Measurements from ENCODE around the gene FRMD8.

FRMD8 gene
- 53.2 to 111 (median 76.2) reads per million in 3 experiments for total RNA-seq

GRCh38 chr11:65386307-65387140, at the start of gene FRMD8:
FRMD8 (plus strand) TSS chr11:65386637; CDS start chr11:65387037, 400 bp downstream.
- DNase-seq, result peak; percentile 88

- no peak for DNase-seq
These were observed 47.8 kb upstream of the FRMD8 start for GRCh38 chr11:65338676-65339075.

DNA sequence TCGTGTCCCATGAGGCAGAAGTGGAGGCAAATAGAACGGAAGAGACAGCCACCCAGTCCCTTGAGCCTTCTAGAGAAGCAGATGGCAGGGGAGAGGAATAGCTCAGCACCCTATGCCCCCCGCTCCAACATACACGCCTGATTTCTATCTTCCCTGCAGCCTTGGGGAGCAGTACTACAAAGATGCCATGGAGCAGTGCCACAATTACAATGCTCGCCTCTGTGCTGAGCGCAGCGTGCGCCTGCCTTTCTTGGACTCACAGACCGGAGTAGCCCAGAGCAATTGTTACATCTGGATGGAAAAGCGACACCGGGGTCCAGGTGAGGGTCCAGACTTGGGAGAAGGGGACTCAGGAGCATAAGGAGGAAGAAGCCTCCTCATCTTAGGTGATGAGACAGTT, 46.2 kb upstream of the FRMD8 start:
- no peak for DNase-seq

DNA sequence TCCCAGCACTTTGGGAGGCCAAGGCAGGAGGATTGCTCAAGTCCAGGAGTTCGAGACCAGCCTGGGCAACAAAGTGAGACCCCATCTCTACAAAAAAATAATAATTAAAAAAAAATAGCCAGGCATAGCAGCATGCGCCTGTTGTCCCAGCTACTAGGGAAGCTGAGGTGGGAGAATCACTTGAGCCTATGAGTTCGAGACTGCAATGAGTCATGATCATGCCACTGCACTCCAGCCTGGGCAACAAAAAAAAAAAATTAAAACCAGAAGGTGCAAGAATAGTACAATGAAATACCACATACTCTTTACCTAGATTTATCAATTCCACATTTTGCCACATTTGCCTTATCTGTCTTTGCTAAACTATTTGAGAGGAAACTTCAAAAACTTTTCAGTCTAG, 44.6 kb upstream of the FRMD8 start:
- DNase-seq, result no peak

DNA sequence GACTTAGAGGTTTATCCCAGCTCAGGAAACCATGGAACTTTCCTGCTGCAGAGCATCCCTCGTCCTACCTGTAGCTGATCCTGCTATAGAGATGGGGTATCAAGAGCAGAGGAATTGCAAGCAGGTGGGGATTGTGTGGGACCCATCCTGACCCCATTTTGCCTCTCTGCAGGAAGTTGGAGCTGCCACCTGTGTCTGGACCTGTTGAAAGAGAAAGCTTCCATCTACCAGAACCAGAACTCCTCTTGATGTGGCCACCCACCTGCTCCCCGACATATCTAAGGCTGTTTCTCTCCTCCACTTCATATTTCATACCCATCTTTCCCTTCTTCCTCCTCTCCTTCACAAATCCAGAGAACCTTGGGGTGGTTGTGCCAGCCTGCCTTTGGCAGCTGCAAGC, 34.9 kb upstream of the FRMD8 start:
- DNase-seq, result no peak

- DNase-seq, result no peak
These were observed 33.7 kb upstream of the FRMD8 start for GRCh38 chr11:65352783-65353182.

DNA sequence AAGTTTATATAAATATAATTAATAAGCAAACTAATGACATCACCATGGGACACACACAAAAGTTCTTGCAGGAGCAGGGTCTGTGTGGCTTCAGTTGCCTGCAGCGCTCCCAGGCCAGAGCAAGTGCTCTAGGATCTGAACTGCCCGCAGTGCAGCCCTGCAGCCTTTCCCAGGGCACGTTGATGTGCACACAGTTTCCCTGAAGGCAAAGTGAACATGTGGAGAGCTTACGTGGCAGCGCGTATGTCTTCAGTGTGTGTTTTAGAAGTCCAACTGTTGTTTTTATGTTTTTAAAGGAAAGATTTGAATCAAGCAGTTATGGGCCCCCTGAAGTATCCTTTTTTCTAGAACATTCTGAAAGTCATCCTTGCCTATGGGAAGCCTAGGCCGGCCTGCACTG, 33.1 kb upstream of the FRMD8 start:
- no peak for DNase-seq

- DNase-seq, result no peak
These were observed 32.6 kb upstream of the FRMD8 start for GRCh38 chr11:65353900-65354264.

GRCh38 chr11:65354265-65355012, 32.0 kb upstream of the FRMD8 start, which contains the start of gene TIGD3:
TIGD3 (plus strand) TSS chr11:65354751; CDS start chr11:65355809, 1,058 bp downstream.
- DNase-seq, result peak; percentile 92

- DNase-seq, result peak; percentile 44
These were observed 31.2 kb upstream of the FRMD8 start for GRCh38 chr11:65355013-65355775.

- DNase-seq, result no peak
These were observed 30.6 kb upstream of the FRMD8 start for GRCh38 chr11:65355776-65356393.

DNA sequence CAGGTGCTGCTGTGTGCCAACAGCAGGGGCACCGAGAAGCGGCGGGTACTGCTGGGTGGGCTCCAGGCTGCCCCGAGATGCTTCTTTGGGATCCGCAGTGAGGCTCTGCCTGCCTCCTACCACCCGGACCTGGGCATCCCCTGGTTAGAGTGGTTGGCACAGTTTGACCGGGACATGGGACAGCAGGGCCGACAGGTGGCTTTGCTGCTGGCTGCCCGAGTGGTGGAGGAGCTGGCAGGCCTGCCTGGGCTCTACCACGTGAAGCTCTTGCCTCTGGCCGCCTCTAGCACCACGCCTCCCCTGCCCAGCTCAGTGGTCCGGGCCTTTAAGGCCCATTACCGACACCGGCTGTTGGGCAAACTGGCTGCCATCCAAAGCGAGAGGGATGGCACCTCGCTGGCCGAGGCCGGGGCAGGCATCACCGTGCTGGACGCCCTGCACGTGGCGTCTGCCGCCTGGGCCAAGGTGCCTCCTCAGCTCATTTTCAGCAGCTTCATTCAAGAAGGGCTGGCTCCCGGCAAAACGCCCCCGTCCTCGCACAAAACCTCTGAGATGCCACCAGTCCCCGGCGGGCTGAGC, 30.0 kb upstream of the FRMD8 start:
- no peak for DNase-seq

DNA sequence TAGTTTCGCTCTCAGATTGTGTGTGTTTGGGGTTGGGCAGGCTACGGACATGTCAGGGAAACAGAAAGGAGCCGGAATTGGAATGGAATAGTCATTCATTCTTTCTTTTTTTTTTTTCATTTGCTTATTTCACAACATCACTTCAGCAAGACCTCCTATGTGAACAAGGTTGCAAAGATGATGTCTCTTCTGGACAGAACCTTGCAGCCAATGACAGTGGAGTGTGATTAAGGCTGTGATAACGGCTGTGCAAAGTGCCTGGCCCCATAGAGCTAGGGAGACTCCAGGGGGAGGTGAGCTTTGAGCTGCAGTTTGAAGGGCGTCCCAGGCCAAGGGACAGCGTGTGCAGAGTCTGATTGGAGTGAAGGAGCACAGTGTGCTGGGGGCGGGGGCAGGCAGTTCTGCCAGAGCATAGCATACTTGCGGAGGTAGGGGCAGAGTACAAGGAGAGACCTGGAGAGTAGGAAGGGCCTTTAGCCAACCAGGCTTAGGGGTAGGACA, 28.5 kb upstream of the FRMD8 start:
- no peak for DNase-seq

DNA sequence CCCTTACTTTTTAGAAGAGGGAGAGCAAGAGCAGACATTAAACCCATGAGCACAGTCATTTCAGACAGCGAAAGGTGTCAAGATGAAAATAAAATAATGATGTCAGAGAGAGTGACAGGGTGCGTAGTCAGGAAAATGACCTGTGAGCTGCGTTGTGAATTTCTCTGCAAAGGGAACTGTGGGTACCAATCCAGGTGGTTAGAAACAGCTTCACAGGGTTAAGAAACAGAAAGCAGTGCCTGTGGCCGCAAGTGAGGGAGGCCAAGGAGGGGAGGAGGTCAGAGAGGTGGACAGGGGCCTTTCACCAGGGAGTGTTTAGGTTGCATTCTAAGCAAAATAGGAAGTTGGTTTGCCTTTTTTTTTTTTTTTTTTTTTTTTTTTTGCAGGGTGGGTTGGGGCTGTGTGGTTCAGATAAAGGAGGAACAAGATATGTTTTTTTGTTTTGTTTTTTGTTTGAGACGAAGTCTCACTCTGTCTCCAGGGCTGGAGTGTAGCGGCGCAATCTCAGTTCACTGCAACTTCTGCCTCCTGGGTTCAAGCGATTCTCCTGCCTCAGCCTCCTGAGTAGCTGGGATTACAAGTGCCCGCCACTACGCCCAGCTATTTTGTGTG, 24.0 kb upstream of the FRMD8 start:
- DNase-seq, result no peak

- DNase-seq, result no peak
These were observed 23.5 kb upstream of the FRMD8 start for GRCh38 chr11:65362966-65363365.

- DNase-seq, result no peak
These were observed 22.7 kb upstream of the FRMD8 start for GRCh38 chr11:65363770-65364169.

GRCh38 chr11:65366340-65366773, 20.1 kb upstream of the FRMD8 start:
- peak; percentile 64 for DNase-seq

- no peak for DNase-seq
These were observed 15.8 kb upstream of the FRMD8 start for GRCh38 chr11:65370659-65371049.

DNA sequence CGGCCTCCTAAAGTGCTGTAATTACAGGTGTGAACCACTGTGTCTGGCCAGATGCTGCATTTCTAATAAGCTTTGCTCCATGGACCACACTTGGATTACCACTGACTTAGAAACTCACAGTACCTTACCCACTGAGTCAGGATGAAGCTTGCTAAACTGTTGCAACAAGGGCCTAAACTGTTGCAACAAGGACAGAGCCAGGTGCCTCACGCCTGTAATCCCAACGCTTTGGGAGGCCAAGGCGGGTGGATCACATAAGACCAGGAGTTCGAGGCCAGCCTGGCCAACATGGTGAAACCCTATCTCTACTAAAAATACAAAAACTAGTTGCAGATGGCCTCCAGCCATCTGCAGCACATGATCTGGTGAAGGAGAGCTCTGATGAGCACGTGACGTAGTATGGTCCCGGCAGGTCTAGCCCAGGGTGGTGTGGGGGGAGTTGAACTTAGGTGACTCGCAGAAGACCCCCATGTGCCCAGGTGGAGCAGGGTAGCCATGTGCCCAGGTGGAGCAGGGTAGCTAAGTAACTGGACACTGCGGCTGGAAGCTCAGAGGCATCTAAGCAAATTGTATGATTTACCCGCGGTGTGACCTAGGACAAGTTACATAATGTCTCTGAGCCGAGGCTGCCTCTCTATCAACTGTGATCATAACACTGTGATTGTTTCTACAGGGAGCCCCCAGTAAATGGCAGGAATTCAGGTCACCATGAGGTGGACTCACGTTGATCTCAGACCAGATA, 12.4 kb upstream of the FRMD8 start:
- DNase-seq, result no peak

DNA sequence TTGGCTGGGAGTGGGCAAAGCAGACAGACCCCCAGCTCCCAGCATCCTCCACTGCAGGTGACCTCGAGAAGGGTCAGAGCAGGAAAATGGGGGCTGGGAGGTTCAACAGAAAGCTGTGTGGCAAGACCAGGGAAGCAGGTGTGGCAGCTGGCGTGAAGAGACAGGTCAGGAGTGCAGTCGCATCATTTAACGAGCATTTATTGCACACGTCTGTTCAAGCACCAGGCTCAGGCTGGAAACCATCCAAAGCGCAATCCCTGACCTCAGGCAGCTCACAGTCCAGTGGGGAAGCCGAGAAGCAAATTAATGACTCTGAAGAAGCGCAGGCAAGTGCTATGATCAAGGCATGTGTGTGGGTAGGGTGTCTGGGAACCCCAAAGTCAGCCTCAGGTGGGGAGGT, 11.4 kb upstream of the FRMD8 start:
- DNase-seq, result no peak

DNA sequence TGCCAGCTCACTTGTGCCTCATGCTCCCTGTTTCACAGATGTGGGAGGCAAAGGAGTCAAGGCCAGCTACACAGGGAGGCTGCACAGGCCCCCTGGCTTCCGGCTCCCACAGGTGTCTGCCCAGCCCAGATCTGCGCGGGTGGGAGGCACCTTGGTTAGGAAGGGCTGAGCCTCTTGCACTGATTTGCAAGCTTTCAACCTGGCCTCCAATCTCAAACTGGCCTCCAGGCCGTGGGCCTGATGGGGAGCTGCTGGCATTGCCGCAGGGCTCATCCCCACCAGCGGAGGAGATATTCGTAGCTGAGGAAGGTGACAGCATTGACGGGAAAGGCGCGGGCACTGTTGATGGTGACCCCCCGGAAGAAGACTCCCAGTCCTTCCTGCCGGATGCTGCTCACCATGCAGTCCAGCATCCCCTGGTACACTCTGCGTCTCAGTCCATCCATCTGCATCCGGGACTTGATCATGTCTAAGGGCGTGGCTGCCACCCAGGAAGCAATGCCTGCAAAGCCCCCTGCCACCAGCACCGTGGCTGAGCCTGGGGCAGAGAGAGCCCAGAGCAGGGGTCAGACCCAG, 10.2 kb upstream of the FRMD8 start:
- DNase-seq, result no peak
